Left renal pelvis (tissue), 4 donors: ENCODE results near the gene ATG4C. TPM values are rescaled to one million over a fixed set of nuclear protein-coding genes. Genes with fewer than 3 reads are reported as not detected.
"Not testable (repeated sequence)": the region's sequence is repeated elsewhere in the genome, so short reads cannot be mapped to it uniquely, and the experiment has no call there.

ENCODE experiments used
- DNase-seq, 4 donors: peaks; one replicate each; pipeline ENCODE4 v3.0.0-alpha.2; 2013; ENCODE audit warnings: low read depth in 4 of 4, low spot score in 3 of 4
- polyA plus RNA-seq, 4 donors: library from polyadenylated mRNA; unstranded; fragments of 120-200 nt; gene quantifications; one replicate each; pipeline ENCODE4 v1.2.1, GENCODE V29; 2013; ENCODE audit not compliant: insufficient read length in 4 of 4

ATG4C gene
- polyA plus RNA-seq = 10 to 100 TPM; 19.7 to 27.7 (median 20.6) TPM

- DNase-seq = peak; percentile 90 to 98 (median 93)
Observed at GRCh38 chr1:62783736-62784508, at the start of gene ATG4C. Gene ATG4C (plus strand): TSS chr1:62784132. CDS start chr1:62803787, 19,655 bp downstream.

- DNase-seq = no peak
Observed at GRCh38 chr1:62735491-62736171, 48.3 kb upstream of the ATG4C start.

DNA sequence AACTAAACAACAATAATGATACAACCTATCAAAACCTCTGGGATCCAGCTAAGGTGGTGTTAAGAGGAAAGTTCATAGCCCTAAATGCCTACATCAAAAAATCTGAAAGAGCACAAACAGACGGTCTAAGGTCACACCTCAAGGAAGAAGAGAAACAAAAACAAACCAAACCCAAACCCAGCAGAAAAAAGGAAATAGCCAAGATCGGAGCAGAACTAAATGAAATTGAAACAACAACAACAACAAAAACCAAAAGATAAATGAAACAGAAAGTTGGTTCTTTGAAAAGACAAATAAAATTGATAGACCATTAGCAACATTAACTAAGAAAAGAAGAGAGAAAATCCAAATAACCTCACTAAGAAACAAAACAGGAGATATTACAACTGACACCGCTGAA, 43.2 kb upstream of the ATG4C start:
- not testable (repeated sequence) for DNase-seq

- no peak for DNase-seq
Observed at GRCh38 chr1:62744611-62745577, 39.0 kb upstream of the ATG4C start.

DNA sequence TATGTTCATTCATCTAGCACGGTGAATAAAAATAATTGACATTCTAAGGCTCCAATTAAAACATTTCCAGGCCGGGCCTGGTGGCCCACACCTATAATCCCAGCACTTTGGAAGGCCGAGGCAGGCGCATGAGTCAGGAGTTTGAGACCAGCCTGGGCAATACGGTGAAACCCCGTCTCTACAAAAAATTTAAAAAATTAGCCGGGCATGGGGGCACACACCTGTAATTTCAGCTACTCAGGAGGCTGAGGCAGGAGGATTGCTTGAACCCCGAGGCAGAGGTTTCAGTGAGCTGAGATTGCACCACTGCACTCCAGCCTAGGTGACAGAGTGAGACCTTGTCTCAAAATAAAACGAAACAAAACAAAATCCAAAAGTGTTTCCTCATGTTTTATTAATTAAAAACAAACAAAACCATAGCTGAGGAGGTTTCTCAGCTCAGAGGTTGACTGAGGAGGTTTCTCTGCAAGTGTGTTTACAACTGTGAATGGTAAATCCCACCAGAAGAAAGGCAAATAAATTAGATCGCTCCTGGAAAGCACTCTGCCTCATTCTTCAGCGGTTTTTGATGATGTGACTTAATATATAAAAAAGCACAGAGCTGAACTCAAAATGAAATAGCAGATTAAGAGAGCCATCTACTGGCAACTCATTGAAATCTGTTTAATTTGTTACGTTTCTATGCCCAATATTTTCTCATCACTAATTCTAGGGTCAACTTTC, 37.7 kb upstream of the ATG4C start:
- peak in 3 of 4 donors; percentile 12 to 26 (median 17) for DNase-seq

GRCh38 chr1:62746809-62747138, 37.2 kb upstream of the ATG4C start:
- DNase-seq = no peak

GRCh38 chr1:62753031-62753965, 30.6 kb upstream of the ATG4C start:
- no peak for DNase-seq

DNA sequence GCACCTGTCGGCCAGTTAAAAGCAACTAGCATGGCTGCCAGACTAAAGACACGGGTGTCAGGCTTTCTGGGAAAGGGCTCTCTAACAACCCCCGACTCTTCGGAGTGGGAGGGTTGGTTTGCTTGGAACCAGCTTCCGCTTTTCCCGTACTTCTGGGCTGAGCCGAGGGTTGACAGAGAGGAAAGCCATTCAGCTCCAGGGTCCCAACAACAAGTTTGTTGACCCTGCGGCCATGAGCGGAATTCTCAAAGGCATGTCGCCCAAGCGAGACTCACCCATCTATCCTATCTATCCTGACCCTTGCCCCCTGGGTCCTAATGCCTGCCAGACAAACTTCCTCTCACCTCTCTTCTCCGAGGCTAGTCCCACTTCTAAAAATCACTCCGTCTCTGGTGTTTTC, 29.0 kb upstream of the ATG4C start:
- not testable (repeated sequence) for DNase-seq

GRCh38 chr1:62756255-62756884, 27.6 kb upstream of the ATG4C start:
- not testable (repeated sequence) for DNase-seq

DNA sequence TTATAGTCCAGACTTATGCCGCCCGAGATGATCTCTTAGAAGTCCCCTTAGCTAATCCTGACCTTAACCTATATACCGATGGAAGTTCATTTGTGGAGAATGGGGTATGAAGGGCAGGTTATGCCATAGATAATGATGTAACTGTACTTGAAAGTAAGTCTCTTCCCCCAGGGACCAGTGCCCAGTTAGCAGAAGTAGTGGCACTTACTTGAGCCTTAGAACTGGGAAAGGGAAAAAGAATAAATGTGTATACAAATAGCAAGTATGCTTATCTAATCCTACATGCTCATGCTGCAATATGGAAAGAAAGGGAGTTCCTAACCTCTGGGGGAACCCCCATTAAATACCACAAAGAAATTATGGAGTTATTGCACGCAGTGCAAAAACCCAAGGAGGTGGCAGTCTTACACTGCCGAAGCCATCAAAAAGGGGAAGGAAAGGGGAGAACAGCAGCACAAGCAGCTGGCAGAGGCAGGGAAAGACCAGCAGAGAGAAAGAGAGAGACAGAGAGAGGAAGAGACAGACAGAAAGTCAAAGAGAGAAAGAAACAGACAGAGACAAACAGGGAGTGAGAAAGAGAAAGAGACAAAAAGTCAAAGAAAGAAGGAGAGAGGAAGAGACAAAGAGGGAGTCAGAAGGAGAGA, 24.6 kb upstream of the ATG4C start:
- not testable (repeated sequence) for DNase-seq

DNA sequence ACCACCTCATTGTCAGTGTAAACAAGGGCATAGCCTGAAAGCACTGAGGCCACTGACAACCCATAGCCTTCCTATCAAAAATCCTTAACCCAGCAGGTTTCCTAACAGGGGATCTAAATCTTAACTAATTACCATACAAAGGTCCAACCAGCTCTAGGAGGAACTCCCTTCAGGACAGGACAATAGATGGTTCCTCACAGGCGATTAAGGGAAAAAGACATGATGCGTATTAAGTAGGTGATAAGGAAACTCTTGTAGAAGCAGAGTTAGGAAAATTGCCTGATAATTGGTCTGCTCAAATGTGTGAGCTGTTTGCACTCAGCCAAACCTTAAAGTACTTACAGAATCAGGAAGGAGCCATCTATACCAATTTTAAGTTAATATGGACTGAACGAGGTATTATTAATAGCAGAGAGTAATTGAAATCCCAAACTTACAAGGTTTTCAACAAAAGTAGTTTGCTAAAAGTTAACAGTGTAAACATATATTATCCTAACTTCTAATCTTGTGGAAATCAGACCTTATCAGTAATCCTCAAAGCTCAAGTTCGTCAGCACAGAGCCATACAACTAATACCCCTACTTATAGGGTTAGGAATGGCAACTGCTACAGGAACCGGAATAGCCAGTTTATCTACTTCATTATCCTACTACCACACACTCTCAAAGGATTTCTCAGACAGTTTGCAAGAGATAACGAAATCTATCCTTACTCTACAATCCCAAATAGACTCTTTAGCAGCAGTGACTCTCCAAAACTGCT, 23.7 kb upstream of the ATG4C start:
- DNase-seq = not testable (repeated sequence)

DNA sequence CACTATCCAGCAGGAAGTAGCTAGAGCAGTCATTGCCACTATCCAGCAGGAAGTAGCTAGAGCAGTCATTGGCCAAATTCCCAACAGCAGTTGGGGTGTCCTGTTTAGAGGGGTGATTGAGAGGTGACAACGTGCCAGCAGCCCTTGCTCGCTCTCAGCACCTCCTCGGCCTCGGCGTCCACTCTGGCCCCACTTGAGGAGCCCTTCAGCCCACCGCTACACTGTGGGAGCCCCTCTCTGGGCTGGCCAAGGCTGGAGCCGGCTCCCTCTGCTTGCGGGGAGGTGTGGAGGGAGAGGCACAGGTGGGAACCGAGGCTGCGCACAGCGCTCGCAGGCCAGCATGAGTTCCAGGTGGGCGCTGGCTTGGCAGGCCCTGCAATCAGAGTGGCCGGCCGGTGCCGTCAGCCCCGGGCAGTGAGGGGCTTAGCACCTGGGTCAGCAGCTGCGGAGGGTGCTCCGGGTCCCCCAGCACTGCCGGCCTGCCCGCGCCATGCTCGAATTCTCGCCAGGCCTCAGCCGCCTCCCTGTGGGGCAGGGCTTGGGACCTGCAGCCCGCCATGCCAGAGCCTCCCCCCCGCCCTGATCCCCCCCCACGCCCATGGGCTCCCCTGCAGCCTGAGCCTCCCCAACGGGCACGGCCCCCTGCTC, 22.6 kb upstream of the ATG4C start:
- not testable (repeated sequence) for DNase-seq

DNA sequence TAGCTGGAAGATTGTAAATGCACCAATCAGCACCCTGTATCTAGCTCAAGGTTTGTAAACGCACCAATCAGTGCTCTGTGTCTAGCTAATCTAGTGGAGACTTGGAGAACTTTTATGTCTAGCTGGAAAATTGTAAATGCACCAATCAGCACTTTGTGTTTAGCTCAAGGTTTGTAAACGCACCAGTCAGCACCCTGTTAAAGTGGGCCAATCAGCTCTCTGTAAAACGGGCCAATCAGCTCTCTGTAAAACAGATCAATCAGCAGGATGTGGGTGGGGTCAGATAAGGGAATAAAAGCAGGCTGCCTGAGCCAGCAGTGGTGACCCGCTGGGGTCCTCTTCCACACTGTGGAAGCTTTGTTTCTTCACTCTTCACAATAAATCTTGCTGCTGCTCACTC, 21.9 kb upstream of the ATG4C start:
- not testable (repeated sequence) for DNase-seq

DNA sequence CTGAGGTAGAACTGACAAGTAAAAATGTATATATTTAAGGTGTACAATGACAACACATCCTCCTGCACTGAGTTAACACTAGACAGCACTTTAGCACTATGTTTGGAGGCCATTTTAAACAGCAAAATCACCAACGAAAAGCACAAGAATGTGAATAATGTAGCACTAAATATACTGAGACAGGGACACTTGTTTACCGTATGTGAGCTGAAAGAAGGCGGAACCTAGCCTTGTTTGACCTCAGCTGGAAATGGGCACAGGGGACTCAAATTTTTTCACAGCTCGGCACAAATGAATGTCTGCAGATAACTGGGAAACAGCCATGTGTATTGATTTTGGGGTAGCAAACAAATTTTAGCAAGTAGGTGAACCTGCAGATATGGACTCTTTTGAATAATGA, 18.0 kb upstream of the ATG4C start:
- no peak for DNase-seq

- not testable (repeated sequence) for DNase-seq
Observed at GRCh38 chr1:62768551-62768950, 15.4 kb upstream of the ATG4C start.

DNA sequence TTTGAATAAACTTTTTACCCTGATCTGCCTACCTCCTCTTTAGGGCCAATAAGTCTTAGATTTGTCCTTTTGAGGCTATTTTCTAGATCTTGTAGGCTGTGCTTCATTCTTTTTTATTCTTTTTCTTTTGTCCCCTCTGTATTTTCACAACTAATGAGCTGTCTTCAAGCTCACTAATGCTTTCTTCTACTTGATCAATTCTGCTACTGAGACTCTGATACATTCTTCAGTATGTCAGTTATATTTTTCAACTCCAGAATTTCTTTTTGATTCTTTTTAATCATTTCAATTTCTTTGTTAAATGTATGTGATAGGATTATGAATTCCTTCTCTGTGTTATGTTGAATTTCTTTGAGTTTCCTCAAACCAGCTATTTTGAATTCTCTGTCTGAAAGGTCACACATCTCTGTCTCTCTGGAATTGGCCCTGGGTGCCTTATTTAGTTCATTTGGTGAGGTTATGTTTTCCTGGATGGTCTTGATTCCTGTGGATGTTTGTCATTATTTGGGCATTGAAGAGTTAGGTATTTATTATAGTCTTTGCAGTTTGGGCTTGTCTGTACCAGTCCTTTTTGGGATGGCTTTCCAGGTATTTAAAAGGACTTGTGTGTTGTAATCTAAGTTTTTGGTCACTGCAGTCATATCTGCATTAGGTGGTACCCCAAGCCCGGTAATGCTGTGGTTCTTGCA, 11.2 kb upstream of the ATG4C start:
- DNase-seq = no peak
